T-helper 1 cell (primary cell): ENCODE results near the gene APOBEC3A.

ENCODE experiments used
- DNase-seq, 5 donors: peaks; one replicate each; pipeline ENCODE4 v3.0.0-alpha.2; 2012 to 2020
- total RNA-seq, 4 donors: gene quantifications; one replicate each; lab custom pipeline; 2026; lab: John Stamatoyannopoulos, UW

APOBEC3A gene
- total RNA-seq, result 0 to 0.54 (median 0.08) reads per million in 4 donors

DNA sequence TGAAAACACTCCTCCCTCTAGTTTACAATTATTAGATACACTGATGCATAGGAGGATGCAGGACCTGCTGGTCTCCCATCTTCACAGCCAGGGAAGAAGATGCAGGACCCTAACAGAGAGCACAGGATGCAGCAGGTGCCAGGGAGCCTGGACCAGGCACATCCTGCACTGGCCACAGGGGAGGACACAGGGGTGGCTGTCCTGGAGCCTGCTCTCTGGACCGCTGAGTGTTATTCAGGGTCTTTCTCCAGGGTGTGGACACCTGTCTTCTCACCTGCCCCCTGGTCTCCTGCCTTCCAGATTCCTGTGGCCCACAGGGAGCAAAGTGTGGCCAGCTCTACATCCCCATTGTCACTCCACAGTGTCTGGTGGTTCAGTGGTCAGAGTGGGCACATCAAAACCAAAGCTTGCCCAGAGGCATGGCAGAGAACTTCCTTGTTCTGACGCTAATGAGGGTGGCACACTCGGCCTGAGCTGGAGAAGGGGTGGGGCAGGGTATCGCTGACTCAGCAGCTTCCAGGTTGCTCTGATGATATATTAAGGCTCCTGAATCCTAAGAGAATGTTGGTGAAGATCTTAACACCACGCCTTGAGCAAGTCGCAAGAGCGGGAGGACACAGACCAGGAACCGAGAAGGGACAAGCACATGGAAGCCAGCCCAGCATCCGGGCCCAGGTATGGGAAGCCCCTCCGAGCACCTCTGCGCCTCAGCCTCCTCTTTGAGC, at the start of gene APOBEC3A:
Gene APOBEC3A, plus strand, starts transcription at position 564 of the 725 bp plus-strand sequence. Its CDS starts 83 bp downstream, at position 647.
- no peak for DNase-seq

DNA sequence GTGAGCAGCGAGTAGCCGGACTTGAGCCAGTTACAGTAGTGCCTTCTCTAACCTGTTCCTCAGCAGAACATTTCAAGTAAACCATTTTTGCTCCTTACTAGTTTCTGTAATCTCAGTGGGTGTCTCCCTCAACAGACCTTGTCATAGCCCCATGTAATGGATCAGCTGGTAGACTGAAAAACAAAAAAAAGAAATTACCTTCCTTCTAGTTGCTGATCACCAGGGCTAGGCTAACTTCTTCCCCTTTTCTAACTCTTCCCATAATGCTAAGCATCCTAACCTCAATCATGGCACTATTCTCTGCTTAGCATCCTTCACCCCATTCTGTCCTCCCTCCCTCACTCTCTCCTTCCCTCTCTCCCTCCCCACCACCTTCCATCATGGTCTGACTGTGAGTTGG, 49.6 kb upstream of the APOBEC3A start:
- no peak for DNase-seq

DNA sequence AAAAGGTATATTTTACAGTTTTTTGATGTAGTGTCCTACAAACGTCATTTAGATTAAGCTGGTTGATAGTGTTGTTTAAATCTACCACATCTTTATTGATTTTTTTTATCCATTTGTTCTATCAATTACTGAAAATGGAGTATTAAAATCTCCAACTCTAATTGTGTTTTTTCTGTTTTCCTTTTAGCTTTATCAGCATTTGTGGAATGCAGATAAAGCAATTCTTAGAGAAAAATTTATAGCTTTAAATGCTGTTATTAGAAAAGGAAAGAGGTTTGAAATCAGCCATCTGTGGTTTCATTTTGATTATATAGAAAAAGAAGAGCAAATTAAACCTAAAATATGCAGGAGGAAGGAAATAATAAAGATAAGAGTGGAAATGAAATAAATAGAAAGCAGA, 46.0 kb upstream of the APOBEC3A start:
- DNase-seq, result no peak

DNA sequence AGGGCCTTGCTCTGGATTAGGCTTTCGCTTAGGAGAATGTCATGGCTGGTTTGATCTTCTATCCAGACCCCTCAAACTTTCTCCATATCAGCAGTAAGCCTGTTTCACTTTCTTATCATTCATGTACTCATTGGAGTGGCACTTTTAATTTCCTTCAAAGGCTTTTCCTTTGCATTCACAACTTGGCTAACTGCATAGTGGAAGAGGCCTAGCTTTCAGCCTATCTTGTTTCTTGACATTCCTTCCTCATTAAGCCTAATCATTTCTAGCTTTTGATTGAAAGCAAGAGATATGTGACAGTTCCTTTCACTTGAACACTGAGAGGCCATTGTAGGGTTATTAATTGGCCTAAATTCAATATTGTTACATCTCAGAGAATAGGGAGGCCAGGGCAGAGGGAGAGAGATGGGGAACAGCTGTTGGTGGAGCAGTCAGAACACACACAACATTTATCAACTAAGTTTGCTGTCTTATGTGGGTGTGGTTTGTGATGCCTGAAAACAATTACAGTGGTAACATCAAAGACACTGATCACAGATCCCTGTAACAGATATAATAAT, 37.7 kb upstream of the APOBEC3A start:
- no peak for DNase-seq

DNA sequence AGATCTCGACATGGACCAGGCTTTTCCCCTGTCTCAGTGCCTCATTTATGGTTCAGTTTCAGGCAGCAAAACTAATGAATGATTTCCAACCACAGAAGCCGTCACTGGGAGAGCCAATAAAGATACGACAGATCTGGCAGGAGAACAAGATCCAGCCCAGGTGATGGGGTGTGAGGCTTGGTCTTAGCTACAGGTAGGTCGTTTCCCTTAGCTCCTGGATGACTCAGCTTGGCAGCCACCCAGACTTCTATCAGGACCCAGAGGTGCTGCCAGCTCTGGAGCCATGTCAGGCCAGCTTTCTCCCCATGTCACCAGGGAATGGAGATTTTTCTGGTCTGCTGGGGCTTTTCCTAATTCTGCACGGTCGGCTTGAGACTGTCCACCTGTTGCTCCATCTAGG, 36.3 kb upstream of the APOBEC3A start:
- no peak for DNase-seq

DNA sequence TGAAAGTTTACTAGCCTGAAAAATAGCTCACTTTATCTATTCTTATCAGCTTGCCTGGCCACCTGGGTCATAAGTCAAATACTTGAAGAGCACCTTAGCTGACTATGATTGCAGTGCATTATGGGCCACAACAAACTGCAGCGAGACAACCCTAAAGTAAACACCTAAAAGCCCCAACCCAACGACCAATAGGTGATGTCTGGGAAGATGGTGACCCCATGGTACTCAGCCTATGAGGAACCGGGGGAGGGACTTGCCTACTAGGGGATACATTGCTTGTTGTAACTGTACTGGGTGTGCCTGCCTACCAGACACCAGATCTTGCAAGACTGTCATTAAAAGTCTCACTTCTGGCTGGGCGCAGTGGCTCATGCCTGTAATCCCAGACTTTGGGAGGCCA, 35.6 kb upstream of the APOBEC3A start:
- no peak for DNase-seq

DNA sequence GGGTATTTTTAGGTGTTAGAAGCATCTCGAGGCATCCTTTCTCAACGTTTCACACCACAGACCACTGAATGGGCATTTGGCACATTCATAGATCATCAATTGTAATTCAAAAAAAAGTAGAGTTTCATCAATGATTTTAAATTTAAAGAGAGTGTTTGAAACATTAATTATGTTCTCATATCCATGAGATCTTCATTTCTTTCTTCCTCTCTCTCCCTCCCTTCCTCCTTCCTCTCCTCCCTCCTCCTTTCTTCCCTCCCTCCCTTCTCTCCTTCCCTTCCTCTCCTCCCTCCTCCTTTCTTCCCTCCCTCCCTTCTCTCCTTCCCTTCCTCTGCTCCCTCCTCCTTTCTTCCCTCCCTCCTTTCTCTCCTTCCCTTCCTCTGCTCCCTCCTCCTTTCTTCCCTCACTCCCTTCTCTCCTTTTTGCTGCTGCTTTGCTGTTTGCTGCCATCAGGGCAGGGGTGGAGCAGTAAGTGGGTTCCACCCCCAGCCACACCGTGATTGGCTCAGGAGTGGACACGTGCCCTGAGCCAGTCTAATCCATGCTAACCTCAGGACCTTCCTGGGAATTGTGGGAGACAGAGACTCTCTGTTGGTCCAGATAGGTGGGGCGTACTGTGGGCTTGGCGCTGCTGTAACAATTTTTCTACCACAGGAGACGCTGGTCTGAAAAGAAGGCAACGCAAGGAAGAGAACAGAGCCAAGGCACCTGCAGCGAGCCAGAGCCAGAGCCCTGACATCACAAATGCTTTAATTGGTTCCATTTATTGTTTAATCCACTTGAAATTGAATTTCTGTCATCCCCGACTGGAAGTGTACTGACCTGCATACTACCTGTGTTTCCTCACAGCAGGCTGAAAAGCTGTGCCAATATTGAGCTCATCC, 33.7 kb upstream of the APOBEC3A start:
- no peak for DNase-seq

DNA sequence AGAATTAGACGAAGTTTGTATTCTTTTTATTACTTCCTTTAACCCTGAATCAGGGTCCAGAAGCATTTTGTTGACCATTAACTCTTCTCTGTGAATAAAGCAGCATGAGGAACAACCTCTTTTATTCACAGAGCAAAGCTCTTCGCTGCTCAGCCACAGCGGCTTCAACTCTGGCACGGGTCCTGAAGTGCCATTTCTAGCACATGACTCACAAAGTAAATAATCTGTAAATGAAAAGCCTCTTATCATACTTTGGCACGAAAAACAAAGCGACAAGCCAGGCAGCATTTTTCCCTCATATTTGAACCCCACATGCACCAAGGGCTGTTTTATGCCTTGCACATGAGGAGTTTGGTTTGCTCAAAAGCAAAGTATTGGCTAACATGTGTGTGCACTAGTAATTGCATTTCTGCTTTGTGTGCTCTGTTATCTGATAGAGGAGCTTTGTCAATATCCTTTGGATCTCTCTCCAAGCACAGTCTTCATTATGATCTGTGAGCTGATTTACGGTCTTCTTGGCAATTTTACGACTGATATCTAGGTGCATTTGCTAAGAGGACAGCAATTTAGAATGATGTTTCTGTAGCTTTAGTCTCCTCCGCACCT, 33.0 kb upstream of the APOBEC3A start:
- DNase-seq, result no peak

DNA sequence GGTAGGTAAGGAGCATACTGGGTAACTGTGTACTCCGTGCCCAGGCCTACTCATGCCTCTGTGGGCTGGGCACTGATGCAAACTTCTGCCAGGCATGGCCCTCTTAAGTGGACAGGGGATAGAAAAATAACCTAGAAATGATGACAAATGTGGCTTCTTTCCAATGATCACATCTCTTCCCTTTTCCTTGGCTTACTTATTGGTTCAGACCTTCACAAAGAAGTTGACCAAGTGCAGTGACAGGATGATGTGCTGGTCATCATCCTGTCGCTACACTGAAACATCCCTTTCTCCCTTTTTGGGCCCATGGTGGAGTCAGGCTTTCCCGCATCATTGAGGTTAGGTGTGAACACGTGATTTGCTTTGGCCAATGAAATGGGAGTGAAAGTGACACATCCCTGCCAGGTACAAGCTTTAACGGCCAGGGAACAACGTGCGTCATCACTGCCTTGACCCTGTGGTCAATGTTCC, 31.8 kb upstream of the APOBEC3A start:
- no peak for DNase-seq

DNA sequence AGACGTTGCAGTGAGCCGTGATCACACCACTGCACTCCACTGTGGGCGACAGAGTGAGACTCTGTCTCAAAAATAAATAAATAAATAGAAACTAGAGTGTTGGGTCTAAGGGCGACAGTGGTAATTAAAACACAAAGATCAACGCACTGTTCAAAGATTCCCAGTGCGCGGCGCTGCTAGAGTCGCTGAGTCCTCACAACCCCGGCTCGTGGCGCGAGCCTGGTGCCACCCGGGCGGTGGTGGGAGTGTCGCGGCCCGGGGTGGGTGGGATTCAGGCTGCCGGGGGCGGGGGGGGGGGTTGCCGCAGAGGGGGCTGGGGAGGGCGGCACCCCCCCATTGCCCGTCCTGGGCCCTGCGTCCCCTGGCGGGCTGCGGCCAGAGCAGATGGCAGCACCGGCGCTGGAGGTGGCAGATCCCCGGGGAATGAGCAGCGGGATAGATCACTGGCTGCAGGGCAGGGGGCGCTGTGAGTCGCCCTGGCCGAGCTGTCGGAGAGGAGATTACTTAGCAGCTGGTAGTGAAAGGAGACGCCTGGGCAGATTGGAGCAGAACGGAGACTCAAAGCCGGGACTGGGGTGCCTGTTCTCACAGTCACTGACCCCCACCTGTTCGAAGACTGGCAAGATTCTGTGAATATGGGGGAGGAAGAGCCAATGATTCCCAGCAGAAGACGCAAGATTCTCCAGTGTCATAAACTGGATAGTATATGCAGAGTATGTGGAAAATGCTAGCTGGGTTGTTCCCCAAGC, 30.2 kb upstream of the APOBEC3A start:
- DNase-seq, result peak in 3 of 5 donors; percentile 17 to 48 (median 29)

DNA sequence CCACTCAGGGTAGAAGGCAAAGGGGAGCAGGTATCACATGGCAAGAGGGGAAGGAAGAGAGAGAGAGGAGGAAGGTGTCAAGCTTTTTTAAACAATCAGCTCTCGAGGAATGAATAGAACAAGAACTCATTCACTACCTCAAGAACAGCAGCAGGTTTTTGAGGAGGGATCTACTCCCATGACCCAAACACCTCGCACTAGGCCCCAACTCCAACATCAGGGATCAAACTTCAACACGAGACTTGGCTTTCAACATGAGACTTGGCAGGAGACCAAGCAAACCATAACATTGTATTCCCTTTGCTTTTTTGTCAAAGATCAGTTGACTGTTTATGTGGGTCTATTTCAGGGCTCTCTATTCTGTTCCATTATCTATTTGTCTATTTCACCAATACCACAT, 26.9 kb upstream of the APOBEC3A start:
- no peak for DNase-seq

DNA sequence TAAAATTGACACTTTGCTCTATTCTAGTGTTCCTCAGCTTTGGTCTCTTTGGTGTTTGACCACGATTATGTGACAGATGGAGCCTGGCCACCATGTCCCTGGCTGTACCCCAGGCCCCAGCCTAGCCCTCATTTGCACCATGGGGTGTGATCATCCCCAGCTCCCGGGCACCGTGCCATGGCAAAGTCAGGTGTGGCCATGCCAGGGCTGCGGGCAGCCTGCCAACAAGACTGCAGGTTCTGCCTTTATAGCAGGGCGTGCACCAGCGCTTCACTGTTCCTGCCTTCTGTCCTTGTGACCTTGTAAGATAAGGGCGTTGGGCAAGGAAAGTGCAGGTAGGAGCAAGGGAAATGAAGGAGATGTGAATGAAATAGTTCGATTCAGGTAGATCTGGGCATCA, 22.4 kb upstream of the APOBEC3A start:
- DNase-seq, result no peak

DNA sequence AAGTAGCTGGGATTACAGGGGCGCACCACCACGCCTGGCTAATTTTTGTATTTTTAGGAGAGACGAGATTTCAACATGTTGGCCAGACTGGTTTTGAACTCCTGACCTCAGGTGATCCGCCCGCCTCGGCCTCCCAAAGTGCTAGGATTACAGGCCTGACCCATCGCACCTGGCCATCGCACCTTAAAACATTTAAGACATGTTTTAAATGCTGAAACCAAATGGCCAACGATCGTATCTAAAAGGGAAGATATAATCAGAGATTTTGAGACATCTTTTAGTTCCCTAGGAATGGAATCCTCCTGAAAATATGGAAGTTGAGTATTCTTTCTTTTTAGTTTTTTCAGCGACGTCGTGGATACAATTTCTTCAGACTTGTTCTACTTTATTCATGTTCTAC, 21.8 kb upstream of the APOBEC3A start:
- no peak for DNase-seq

DNA sequence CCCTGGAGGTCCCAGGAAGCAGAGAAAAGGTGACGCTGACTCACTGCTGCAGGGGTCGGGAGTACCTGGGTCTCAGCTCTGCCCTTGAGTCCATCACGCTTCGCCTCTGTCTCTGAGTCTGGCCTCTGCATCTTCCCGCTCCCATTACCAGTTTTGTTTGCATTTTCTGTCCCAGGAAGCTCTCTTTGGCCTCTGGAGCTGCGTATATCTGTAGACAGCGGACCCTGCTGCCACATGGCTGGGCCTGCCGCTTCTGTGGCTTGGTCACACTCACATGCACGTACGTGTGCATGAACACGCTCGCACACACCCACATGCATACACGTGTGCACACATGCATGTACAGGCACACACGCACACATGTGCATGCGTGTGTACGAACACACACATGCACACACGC, 20.8 kb upstream of the APOBEC3A start:
- DNase-seq, result no peak

DNA sequence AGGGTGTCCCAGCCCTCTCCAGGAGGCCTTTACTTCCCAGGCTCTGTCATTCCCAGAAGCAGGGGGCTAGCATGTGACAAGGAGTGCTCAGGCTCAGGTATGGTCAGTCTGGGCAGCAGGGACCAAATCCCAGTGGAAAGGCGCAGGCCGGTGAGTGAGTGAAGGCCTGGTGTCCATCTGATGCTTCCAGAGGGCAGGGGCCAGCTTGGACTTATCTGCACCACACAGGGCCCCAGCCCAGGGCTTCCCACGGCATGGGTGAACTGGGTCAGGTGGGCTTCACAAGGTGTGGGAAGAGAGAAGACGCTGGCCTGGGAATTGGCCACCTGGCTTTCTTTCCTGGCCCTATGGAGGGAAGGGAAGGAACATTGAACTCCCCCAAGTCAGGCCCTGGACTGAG, 20.4 kb upstream of the APOBEC3A start:
- DNase-seq, result no peak

DNA sequence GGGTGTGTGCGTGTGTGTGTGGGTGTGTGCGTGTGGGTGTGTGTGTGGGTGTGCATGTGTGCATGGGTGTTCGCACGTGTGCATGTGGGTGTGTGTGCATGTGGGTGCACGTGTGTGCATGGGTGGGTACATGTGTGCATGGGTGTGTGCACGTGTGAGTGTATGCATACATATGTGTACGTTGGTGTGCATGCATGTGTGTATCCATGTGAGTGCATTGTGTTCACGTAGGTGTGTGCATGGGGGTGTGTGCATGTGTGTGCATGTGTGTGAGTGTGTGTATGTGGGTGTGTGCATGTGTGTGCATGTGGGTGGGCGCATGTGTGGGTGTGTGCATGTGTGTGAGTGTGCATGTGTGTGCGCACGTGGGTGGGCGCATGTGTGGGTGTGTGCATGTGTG, 19.9 kb upstream of the APOBEC3A start:
- no peak for DNase-seq

DNA sequence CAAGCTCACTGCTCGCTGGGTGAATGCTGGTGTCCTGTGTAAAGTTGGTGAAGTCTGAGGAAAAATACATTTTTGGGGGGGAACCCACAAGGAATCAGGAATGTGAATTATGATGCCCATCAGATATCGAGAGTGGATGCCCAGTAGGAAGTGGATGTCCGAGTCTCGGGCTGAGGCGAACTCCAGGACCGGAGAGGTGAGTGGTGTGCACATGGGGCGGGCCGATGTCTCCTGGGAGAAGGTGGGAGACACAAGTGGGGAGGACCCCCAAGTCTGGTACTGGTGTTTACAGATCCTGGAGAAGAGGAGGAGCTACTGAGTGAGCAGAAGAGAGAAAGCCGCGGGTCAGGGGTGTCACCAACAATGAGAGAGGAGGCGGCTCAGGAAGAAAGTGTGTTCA, 19.2 kb upstream of the APOBEC3A start:
- DNase-seq, result no peak

DNA sequence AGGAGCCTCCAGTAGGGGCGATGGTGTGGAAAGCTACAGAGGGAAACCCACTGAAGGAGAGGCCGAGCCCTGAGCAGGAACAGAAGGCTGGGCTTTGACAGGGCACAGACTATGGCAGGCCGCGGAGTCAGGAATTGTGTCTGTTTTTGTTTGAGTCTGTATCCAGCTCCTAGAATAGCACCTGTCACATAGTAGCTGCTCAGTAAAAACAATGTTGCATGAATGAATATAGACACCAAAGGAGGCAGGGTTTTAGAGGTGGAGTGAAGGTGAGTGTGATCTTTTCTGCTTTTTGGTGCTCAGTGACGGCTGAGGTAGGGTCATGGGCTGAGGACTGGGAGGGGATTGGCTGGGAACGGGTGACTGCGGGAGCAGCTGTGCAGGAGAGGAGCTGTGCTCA, 18.5 kb upstream of the APOBEC3A start:
- no peak for DNase-seq

DNA sequence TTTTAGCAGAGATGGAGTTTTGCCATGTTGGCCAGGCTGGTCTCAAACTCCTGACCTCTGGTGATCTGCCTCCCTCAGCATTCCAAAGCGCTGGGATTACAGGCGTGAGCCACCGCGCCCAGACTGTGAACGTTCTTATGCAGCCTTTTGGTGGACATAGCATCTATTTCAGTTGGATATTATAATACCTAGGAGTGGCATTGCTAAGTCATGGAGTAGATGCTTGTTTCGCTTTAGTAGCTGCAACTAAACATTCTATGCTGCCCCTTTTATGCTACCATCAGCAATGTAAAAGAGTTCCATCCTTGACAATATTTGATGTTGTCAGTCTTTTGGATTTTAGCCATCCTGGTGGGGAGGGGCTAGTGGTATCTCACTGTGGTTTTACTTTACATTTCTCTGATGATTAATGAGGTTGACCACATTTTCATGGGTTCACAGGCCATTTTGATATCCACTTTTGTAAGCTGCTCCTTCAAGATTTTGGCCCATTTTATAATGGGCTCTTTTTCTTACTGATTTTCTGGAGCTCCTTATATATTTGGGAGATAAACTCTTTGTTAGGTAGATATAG, 16.5 kb upstream of the APOBEC3A start:
- no peak for DNase-seq

DNA sequence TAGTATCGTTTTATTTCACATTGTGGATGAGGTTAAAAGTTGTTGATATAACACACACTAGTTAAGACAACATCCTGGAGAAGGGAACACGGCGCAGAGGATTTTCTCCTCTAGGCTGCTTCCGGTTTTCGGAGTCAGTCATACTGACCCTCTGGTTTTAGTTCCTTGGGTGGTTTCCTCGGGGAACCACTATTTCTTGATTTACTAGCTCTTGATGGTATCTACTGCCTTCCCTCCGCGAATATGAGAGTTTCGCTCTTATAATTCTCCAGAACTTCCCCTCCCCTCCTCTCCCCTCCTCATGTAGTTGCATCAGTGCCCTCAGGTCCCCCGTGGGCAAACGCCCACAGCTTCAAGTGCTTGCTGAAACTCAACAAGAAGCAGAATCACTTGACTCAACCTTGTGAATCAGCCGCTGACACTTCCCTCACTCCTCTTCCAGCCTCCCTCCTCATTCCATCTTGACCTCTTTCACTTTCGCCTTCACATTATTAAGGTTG, 15.9 kb upstream of the APOBEC3A start:
- peak in 1 of 5 donors; percentile 69 for DNase-seq

DNA sequence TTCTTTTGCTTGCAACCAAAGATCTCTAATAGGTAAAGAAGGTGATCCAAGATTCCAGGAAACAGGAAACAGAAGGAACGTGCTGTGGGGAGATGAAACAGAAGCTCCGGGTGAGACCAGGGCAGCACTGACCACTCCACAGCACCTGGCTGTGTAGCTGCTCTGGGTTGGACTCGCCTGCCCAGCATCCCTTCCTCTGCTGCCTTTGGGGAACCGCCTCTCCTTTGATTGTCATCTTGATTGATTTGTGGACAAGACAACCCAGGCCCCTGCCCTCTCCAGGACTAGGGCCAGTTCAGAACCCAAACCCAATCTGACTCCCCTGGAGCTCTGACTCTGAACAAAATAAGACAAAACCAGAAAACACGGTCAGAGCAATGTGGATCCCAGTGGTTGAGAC, 14.7 kb upstream of the APOBEC3A start:
- no peak for DNase-seq

DNA sequence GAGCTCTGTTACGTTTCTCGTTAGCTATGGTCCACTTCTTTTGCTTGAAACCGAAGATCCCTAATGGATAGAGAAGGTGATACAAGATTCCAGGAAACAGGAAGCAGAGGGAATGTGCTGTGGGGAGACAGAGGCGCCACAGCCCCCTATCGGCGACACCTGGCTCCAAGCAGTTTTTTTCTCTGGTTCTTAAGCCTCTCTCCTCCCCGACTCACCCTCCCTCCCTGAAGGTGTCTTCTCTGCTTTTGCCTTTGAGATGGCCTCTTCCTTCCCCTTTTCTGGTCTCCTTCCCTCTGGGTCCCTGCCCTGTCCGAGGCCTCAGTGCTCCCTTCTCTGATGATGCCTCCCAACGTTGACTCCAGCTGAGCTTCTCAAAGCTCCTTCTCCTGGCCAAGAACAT, 14.2 kb upstream of the APOBEC3A start:
- no peak for DNase-seq
